Amniotic stem cell (primary cell): Measurements from ENCODE around the gene CAMKK2.
"Not testable (repeated sequence)": the region's sequence is repeated elsewhere in the genome, so short reads cannot be mapped to it uniquely, and the experiment has no call there.

Experiments used
- DNase-seq: peaks from one replicate; lab custom pipeline; 2025; lab: John Stamatoyannopoulos, UW

The CAMKK2 gene

DNA sequence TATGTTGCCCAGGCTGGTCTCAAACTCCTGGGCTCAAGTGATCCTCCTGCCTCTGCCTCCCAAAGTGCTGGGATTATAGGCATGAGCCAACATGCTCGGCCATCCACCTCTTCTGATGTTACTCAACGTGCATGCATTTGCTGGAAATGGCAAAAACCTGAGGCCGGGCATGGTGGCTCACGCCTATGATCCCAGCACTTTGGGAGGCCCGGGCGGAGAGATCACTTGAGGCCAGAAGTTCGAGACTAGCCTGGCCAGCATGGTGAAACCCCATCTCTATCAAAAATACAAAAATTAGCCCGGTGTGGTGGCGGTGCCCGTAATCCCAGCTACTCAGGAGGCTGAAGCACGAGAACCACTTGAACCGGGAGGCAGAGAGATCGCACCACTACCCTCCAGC lies 1.9 kb upstream of the CAMKK2 start:
- not testable (repeated sequence) for DNase-seq

DNA sequence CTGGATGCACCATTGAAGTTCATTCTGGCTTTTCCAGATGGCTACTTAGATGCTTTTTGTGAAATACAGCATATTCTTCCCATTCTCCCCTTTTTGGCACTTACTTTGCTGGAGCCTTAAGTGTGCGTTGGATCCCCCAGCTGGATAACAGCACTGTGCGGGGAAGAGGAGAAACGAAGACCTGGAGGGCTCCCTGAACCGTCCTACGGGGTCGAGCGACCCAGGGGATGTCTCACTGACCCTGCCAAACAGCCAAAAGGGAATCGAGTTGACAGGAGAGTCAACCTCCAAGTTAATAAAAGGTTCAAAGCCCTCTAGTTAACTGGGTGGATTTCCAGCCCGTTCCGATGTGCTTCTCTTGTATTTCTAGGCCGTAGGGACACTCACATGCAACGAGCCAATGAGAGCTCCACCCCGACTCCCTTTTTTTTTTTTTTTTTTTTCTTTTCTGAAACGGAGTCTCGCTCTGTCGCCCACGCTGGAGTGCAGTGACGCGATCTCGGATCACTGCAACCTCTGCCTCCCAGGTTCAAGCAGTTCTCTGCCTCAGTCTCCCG lies 1.0 kb upstream of the CAMKK2 start:
- no peak for DNase-seq

DNA sequence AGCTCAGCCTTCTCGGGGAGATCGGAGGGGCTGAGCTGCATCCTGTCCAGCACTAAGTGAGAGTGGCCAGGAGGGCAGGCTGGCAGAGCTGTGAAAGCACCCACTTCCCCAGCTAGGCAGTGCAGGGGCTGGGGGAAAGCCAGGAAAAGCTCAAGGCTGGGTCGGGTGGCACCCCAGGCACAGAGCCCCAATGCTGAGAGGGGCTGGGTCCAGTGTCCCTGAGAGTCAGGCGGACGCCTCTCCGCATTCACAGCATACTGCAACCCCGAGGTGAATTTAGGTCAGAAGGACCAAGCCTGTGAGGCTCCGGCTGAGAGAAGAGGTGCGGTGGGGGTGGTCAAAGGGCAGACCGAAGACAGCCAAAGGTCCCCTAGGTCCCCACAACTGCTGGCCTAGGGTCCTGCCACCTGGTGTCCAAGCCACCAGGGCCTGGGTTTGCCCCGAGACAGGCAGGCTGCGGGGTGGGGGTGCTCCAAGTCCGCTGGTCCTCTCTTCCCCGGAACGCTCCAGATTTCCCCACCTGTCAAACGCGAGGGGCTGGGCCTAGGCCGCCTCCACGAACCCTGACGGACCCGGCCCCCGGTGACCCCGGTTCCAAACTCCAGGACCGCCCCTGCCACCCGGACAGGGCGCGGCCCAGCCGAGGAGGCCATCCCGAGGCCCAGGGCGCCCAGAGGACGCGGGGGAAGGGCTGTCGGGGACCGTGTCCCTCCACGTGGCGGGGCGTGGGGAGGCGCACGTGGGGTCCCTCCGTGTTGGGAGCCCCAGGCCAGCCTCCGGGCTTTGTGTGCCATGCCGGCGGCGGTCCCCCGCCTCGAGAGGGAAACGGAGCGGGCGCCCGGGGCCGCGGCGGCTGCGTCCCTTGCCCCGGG lies 527 bp downstream of the CAMKK2 start:
- no peak for DNase-seq

DNA sequence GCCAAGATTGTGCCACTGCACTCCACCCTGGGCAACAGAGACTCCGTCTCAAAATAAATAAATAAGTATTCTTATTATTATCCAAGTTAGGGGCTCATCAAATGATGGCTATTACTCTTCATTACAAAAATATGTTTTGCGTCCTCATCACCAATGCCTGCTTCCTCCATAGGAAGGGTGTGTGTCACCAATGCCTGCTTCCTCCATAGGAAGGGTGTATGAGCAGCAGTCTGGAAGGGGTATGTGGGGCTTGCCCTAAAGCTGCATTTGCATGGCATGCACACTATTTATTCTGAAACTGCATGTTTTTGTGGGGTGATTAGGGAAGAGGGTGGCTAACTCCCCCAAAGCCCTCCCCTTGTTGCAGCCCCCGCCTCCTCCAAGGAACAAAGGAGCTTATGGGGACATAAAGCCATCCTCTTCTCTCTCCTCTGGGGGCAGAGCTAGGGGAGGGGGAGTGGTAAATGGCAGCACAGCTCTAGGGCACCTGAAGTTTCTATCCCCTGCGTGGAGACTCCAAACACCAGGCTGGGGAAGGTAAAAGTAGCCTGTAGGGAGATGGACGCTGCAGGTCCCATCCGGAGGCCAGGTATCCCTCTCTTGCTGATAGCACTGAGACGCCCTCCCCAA lies 1.3 kb downstream of the CAMKK2 start:
- no peak for DNase-seq

DNA sequence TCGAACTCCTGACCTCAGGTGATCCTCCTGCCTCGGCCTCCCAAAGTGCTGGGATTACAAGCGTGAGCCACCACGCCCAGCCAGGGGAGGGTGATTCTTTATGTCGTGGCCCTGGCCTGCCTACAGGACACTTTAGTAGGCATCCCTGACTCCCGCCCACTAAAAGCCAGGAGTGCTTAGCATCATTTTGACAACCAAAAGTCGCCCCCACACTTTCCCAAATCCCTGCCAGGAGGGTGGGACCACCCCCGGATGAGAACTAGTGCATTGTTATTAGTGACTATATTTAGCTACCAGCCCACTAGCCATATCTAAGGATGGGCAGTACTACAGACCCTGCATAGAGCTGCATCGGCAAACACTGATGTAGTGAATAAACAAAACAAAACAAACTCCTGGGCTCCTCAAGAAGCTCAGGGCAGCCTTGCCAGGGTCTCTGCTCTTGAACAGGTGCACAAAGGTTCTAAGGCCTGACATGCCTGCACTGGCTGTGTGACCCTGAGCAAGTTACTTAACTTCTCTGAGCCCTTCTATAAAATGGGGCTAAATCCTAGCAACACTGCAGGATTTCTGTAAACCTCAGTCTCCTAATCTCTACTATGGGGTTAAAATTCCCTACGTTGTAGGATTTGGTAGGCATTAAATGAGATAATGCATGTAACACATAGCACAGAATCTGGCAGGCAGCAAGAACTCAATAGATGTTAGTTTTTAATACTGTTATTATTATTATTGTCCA lies 2.2 kb downstream of the CAMKK2 start:
- DNase-seq, result no peak

DNA sequence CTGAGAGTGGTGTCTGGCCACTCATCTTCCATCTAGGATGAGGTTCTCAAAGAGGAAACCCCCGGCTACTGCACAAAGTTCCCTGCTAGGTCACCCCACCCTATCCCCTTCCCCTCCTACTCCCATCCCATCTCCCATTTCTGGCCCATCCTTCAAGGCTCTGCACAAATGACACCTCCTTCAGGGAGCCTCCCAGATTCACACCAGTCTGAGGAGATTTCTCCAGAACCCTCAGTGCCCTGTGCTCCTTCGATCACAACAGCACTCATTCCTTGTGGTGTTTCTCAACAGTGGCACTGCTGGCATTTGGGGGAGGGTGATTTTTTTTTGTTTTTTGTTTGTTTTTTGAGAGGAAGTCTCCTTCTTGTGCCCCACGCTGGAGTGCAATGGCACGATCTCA lies 2.9 kb downstream of the CAMKK2 start:
- no peak for DNase-seq

DNA sequence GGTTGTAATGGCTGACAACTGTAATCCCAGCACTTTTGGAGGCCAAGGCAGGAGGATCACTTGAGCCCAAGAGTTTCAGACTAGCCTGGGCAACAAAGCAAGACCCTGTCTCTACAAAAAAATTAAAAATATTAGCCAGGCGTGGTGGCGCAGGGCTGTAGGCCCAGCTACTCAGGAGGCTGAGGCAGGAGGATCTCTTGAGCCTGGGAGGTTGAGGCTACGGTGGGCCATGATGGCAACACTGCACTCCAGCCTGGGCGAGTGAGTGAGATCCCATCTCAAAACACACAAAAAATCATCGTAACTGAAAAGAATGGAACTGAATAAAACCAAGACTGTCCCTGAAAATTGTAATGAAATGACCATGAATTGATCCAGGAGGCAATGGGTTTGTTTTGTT lies 6.1 kb downstream of the CAMKK2 start:
- DNase-seq, result no peak

DNA sequence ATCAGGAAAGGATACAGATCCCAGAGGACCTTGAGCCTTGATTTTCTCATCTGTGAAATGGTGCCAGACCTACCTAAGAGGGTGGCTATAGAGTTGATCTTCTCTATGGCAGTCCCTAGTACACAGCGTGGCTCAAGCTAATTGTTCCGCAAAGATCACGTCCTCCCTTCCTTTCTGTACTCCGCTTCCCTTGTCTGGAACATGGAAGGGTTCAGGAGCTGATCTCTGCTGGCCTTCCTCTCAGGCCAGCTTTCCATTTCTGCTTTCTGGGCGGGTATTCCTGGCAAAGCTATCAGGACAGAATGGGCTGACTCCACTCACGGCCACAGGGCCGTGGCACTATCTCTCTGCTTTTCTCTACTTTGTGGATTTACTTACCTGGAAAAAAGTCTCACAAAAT lies 6.5 kb downstream of the CAMKK2 start:
- no peak for DNase-seq

DNA sequence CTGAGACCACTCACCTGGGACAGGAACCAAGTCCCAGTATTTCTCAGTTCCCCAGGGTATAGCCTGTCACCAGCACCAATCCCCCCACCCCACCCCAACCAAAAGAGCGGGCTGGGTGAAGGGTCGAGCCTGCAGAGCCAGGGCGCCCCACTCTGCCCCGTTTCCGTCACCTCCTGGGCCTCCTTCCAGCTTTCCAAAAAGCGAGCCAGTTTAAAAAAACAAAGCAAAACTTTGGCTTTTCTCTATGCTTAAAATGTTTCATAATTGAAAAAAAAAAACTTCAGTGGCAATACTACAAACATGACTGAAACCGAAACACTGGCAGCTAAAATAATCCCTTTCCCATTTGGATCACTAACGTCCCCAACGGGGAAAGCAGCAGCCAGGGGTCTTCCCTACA lies 7.5 kb downstream of the CAMKK2 start:
- DNase-seq, result no peak

DNA sequence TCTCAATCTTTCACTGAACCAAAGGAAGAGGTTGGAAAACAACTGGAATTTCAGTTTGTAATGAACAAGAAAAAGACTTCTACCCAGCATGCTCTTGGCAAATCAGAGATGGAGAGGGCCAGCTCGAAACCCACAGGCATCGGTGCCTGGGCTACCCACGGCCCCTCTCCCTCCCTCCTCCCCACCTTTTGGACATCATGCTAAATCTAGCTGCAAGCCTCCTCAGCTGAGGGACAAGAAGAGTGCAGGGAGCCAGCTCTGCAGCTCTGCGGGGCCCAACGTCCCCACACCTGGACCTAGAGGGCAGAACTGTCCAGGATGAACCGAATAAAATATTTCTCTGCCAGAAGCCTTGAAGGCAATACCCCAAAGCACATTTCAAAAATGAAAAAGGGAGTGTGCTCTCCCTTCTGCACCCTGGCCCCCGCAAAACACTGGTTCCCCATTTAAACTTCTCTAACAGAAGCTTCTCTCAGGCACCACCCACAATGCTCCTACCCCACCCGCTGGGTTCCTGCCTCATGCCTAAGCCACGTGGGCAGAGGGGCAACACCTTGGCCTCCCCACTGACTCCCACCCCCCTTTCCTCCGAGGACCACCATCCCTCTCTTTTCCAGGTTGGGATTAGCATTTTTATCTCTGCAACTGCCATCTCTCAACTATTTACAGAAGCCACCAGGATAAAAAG lies 8.2 kb downstream of the CAMKK2 start:
- DNase-seq, result no peak

DNA sequence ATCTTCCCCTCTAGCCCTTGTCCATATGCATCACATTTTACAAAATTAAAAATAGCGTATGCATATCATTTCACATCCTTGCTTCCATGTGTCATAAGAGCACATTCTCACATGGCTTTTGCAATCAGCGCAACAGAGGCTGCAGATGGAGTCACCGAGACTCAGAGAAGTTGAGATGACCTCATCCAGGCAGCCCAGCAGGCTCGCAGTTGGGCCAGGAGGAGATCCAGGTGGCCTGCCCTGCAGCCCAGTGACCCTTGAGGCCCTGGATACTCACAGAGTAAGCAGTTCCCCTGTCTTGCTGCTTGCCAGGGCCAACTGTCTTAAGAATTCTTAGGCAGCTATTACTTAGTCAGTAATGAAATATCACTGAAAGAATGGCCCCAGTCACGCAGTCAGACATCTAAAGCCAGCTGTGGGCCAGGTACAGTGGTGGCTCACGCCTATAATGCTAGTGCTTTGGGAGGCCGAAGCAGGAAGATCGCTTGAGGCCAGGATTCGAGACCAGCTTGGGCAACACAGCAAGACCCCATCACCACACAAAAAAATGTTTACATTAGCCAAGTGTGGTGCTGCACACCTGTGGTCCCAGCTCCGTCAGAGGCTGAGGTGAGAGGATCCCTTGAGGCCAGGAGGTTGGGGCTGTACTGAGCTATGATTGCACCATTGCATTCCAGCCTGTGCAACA lies 9.1 kb downstream of the CAMKK2 start:
- DNase-seq, result no peak

DNA sequence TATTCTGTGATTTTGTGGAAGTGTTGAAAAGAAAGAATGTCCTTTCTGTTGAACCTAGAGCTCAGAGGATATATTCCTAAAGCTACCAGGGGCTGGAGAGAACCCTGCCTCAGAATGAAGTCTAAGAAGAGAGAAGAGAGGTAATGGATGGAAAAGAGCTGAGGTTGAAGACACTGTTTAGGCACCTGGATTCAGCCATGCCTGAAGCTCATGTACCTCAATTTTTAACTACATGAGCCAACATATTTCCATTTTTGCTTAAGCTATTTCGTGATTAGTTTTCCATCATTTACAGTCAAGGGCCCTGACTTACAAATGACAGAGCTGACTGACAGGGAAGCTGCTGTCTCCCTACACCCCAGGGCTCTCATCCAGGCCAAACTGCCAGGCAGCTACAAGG lies 10.7 kb downstream of the CAMKK2 start:
- DNase-seq, result no peak

DNA sequence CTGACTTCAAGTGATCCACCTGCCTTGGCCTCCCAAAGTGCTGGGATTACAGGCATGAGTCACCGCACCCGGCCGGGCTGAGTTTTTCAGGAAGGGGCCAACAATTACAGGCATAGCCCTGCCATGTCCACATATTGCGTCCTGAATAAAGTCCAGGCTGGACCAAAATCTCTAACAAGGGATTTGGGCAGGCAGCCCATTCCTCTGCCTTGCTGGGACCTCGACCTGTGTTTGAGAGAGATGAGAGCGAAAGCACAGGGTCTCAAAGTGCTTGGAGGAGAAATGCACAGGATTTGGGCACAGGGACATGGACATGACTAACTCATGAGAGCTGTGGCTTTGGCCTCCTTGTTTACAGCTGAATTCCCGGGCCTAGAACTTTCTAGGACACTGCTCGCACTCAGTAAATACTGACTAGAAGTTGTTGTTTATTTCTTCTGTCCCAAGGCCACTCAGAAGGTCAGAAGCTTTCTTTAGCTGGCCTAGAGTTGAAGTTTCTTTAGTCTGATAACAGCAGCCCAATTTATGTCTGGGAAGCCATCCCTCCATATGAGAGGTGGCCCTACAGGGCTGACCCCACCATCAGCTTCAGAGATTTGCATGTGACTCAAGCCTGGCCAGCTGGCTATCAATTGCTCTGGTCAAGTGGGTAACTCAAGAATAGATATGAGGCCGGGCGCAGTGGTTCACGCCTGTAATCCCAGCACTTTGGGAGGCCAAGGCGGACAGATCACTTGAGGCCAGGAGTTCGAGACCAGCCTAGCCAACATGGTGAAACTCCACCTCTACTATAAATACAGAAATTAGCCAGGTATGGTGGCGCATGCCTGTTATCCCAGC lies 11.7 kb downstream of the CAMKK2 start:
- DNase-seq, result no peak

DNA sequence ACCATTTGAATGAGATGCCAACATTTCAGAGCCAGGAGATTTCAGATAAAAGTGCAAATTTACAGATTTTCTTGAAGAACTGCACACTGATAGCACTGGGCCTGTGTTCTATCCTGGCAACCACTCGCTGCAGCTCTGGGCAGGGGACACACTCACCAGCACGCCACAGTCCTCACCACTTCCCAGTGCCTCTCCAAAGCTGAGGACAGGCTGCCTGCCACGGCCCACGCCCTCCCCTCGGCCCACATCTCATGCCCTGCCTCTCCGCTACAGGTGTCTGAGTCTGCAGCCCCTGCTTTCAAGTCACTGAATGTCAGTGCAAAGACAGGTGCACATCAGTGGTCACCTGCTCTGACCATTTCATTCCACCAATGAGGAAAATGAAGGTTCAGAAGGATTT lies 12.7 kb downstream of the CAMKK2 start:
- no peak for DNase-seq

DNA sequence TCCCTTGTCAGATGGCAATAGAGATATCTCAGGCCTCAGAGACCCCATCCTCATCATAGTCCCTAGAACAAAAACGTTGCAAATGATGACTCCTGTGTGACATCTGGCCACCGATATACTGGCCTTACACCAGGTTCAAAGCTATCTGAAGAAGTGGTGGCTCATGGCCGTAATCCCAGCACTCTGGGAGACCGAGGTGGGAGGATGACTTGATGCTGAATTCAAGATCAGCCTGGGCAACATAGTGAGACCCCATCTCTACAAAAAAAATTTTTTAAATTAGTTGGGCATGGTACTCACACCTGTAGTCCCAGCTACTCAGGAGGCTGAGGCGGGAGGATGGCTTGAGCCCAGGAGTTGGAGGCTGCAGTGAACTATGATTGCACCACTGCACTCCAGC lies 13.1 kb downstream of the CAMKK2 start:
- DNase-seq, result no peak

DNA sequence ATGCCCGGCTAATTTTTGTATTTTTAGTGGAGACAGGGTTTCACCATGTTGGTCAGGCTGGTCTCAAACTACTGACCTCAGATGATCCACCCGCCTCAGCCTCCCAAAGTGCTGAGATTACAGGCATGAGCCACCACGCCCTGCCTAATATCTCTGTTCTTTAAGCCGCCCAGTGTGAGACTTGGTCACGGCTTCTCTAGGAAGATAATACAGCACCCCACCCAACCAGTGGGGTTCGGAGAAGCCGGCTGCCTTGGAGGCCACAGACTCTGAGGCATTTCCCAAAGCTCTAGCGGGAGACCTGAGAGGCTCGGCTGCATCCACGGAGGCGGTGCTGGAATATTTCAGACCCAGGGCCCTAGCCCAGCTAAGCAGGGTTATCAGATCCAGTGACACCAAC lies 13.6 kb downstream of the CAMKK2 start:
- DNase-seq, result not testable (repeated sequence)

DNA sequence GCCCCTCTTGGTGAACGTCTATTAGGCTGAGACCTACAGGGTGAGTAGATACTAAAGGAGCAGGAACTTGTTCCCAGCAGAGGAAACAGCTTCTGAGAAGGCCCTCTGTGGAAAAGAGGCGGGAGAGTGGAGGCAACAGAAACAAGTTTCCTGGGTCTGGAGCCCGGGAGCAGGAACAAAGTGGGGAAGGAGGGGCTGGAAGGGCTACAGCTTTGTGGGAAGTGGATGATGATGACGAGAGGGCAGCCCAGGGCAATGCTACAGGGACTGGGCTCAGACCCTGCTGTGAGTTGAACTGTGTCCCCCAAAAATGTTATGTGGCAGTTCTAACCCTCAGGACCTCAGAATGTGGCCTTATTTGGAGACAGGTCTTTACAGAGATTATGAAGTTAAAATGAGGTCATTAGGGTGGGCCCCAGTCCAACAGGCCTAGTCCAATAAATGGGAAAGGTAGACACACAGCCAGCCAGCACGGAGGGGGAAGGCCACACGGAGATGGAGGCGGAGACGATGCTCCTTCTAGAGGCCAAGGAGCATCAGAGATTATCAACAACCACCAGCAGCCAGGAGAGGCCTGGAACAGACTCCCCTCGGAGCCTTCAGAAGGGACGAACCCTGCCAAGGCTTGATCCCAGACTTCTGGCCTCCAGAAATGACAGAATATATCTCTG lies 14.3 kb downstream of the CAMKK2 start:
- no peak for DNase-seq

DNA sequence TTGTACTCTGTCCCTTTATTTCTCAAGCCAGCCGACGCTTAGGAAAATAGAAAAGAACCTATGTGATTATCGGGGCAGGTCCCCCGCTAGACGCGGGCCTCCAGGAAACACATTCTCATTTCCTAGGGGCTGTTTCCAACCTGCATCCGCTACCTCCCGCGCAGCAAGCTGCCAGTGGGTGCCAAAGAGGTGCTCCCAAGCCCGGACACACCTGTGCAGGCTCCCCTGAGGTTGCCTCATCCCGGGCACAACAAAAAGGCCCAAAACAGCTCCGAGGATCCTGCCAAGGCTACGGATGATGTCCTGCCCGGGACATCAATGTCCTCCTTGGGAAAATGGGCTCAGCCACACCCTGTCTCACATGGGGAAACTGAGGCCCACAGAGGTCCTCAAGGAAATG lies 15.4 kb downstream of the CAMKK2 start:
- DNase-seq, result not testable (repeated sequence)

DNA sequence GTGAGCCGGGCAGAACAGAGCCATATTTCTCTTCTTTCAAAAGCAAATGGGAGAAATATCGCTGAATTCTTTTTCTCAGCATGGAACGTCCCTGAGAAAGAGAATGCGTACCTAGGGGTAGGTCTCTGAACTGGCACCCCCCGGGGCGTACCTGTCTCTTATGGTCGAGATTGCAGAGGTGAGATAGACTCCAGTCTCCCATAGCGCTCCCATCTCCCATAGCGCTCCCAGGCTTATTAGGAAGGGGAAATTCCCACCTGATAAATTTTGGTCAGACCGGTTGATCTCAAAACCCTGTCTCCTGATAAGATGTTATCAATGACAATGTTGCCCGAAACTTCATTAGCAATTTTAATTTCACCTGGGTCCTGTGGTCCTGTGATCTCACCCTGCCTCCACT lies 16.0 kb downstream of the CAMKK2 start:
- not testable (repeated sequence) for DNase-seq

DNA sequence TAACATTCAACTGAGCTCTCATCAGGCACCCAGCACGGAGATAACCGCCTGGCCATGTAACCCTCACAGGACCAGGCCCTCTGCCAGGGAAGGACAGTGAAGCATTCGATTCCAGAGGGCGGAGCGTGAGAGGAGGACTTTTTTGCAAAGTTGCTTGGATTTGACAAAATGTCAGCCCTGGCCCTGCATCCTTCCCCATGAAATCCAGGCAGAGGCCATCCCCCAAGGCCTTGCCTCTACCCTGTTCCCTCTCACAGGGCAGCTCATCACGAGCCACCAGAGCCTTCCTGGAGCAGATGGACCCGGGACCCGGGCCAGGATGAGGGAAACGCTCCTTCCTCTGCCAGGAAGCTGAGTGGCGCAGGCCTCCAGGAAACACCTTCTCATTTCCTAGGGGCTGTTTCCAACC lies 17.0 kb downstream of the CAMKK2 start:
- no peak for DNase-seq
